ENCODE measurements around the gene MAGI1. TPM values are rescaled to one million over a fixed set of nuclear protein-coding genes. Genes with fewer than 3 reads are reported as not detected.

The MAGI1 gene
- total RNA-seq, 2 donors from 2014 or later = 38.6 to 45.1 TPM

DNA sequence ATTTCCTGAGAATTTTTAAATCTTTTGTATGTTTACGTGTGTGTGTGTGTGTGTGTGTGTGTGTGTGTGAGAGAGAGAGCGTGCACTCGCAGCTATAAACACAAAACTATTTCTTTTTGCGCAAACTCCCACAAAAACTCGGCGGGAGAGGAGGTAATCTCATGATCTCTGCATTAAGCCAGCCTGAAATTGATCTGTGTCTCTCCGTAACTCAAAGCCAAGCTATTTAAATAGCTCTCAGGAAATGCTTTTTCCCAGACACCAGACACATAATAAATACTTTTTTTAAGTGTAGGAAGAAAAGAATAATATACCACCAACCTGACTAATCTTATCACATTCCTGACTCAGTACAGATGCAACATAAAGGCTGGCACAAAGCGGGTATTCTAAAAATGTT, 226.8 kb downstream of the MAGI1 start:
- TF ChIP-seq, protein P1, sequence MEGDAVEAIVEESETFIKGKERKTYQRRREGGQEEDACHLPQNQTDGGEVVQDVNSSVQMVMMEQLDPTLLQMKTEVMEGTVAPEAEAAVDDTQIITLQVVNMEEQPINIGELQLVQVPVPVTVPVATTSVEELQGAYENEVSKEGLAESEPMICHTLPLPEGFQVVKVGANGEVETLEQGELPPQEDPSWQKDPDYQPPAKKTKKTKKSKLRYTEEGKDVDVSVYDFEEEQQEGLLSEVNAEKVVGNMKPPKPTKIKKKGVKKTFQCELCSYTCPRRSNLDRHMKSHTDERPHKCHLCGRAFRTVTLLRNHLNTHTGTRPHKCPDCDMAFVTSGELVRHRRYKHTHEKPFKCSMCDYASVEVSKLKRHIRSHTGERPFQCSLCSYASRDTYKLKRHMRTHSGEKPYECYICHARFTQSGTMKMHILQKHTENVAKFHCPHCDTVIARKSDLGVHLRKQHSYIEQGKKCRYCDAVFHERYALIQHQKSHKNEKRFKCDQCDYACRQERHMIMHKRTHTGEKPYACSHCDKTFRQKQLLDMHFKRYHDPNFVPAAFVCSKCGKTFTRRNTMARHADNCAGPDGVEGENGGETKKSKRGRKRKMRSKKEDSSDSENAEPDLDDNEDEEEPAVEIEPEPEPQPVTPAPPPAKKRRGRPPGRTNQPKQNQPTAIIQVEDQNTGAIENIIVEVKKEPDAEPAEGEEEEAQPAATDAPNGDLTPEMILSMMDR (conservative IDR thresholded peaks at IDR 0.05) = no peak
- Mint-ChIP-seq H3K4me3 (no peak overlapping the region), H3K27ac (no peak overlapping the region)

GRCh38 chr3:65811086-65811761, 227.5 kb downstream of the MAGI1 start:
- 90 to 91% methylated on average over 2 to 4 of the region's 4 CpGs for WGBS, 2 experiments (ENCODE audit: insufficient coverage in 1 of 2, insufficient read length in 1 of 2)

More for the DNA sequence above, 226.8 kb downstream of the MAGI1 start:
- no peak overlapping the region for H3K9ac ChIP-seq (ENCODE audit: extremely low read depth, low read length, poor library complexity, severe bottlenecking)
- WGBS, 2 experiments (ENCODE audit: insufficient coverage in 1 of 2, insufficient read length in 1 of 2) = 93 to 95% methylated on average over 3 to 7 of the region's 8 CpGs
- H3K27ac ChIP-seq (ENCODE audit: low read depth, low read length) = no peak overlapping the region
- H3K4me3 ChIP-seq (ENCODE audit: low read length) = no peak overlapping the region
- no peaks in the 10 kb centered on the region for H3K27me3 ChIP-seq (ENCODE audit: control insufficient read depth, insufficient read depth, low read length, poor library complexity, severe bottlenecking)
- Mint-ChIP-seq H3K4me1 (peaks cover 28% of the 10 kb centered on the region), H3K9me3 (no peaks in the 10 kb centered on the region), H3K27me3 (ENCODE audit: insufficient read depth) (no peaks in the 10 kb centered on the region), H3K36me3 (ENCODE audit: low read depth) (peaks cover 3% of the 10 kb centered on the region)
- H3K9me3 ChIP-seq (ENCODE audit: control insufficient read depth, low read length) = no peaks in the 10 kb centered on the region
- H3K4me1 ChIP-seq (ENCODE audit: control insufficient read depth, insufficient read depth, low read length) = peaks cover 8% of the 10 kb centered on the region
- DNase-seq = no peak
- no peaks in the 10 kb centered on the region for H3K36me3 ChIP-seq (ENCODE audit: control insufficient read depth, insufficient read depth, low read length)

DNA sequence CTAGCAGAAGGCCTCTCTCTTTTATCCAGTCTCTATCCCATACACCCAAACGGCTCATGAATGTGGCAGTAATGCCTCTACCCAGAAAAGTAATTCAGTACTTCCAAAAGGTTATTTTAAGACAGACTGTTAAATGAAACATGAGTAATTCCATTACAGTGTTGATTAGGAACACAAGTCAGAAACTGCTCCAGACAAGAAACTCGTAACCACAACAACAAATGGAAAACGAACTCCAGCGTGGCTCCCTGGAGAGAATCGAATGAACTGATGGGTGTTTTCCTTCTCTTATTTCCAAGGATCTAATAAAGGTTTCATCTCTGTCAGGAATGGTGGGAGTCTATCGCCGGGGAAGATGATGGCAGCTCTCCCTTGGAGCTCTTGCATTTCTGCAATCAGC, 228.4 kb downstream of the MAGI1 start:
- Histone ChIP-seq H3K9ac (ENCODE audit: extremely low read depth, low read length, poor library complexity, severe bottlenecking) (no peak overlapping the region), H3K36me3 (ENCODE audit: control insufficient read depth, insufficient read depth, low read length) (no peaks in the 10 kb centered on the region), H3K4me1 (ENCODE audit: control insufficient read depth, insufficient read depth, low read length) (peaks cover 8% of the 10 kb centered on the region), H3K27ac (ENCODE audit: low read depth, low read length) (no peak overlapping the region), H3K9me3 (ENCODE audit: control insufficient read depth, low read length) (no peaks in the 10 kb centered on the region), H3K27me3 (ENCODE audit: control insufficient read depth, insufficient read depth, low read length, poor library complexity, severe bottlenecking) (no peaks in the 10 kb centered on the region), H3K4me3 (ENCODE audit: low read length) (no peak overlapping the region)
- no peak for DNase-seq
- H3K27me3 Mint-ChIP-seq (ENCODE audit: insufficient read depth) = no peaks in the 10 kb centered on the region
- no peak overlapping the region for H3K27ac Mint-ChIP-seq
- H3K36me3 Mint-ChIP-seq (ENCODE audit: low read depth) = peaks cover 9% of the 10 kb centered on the region
- no peak overlapping the region for H3K4me3 Mint-ChIP-seq
- TF ChIP-seq, protein P1 (conservative IDR thresholded peaks at IDR 0.05) = no peak
- H3K9me3 Mint-ChIP-seq = peaks cover 10% of the 10 kb centered on the region
- H3K4me1 Mint-ChIP-seq = peaks cover 24% of the 10 kb centered on the region
- WGBS, 2 experiments (ENCODE audit: insufficient coverage in 1 of 2, insufficient read length in 1 of 2) = 90 to 100% methylated on average over 3 to 7 of the region's 7 CpGs

More at GRCh38 chr3:65811086-65811761, 227.5 kb downstream of the MAGI1 start:
- H3K9me3 ChIP-seq (ENCODE audit: control insufficient read depth, low read length) = no peaks in the 10 kb centered on the region
- TF ChIP-seq, protein P1 (conservative IDR thresholded peaks at IDR 0.05) = no peak
- H3K4me3 ChIP-seq (ENCODE audit: low read length) = no peak overlapping the region
- no peaks in the 10 kb centered on the region for H3K36me3 ChIP-seq (ENCODE audit: control insufficient read depth, insufficient read depth, low read length)
- peaks cover 5% of the 10 kb centered on the region for H3K9me3 Mint-ChIP-seq
- H3K4me3 Mint-ChIP-seq = no peak overlapping the region
- DNase-seq = no peak
- peaks cover 8% of the 10 kb centered on the region for H3K4me1 ChIP-seq (ENCODE audit: control insufficient read depth, insufficient read depth, low read length)
- H3K4me1 Mint-ChIP-seq = peaks cover 28% of the 10 kb centered on the region
- H3K27ac Mint-ChIP-seq = no peak overlapping the region
- H3K36me3 Mint-ChIP-seq (ENCODE audit: low read depth) = peaks cover 4% of the 10 kb centered on the region
- H3K27me3 Mint-ChIP-seq (ENCODE audit: insufficient read depth) = no peaks in the 10 kb centered on the region
- H3K27ac ChIP-seq (ENCODE audit: low read depth, low read length) = no peak overlapping the region
- no peak overlapping the region for H3K9ac ChIP-seq (ENCODE audit: extremely low read depth, low read length, poor library complexity, severe bottlenecking)
- no peaks in the 10 kb centered on the region for H3K27me3 ChIP-seq (ENCODE audit: control insufficient read depth, insufficient read depth, low read length, poor library complexity, severe bottlenecking)
